DMS153 treated with DMSO at 0.1 percent for 48 hours (cell line): ENCODE data around the gene ADAM22.

Experiments used
- DNase-seq: peaks from one replicate; lab custom pipeline; 2025; ENCODE audit not compliant: unreplicated experiment; lab: John Stamatoyannopoulos, UW

ADAM22 gene

DNA sequence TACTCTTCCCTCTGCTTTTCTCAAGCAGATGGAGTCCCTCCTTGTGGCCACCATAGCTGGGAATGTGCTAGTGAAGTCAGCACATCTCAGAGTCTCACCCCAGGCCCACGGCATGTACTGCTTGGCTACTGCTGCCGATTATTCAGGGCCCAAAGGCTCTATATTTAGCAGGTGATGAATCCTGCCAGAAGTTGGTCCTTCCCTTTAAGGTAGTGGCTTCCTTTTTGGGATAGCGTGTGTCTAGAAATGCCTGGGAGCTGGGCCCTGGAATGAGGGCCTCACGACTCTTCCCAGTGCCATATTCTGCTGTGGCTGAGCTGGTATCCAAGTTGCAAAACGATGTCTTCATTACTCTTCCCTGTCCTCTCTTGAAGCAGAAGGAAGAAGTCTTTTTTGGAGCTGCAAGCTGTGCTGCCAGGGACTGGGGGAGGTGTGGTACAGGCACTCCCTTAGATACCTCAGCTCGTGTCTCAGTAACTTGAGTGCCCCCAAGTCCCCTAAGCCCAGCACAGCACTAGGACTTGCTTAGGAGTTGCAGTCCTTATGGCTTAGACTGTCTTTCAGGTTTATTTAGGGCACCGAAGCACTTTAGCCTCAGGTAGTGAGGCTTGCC, 100.1 kb downstream of the ADAM22 start:
- no peak for DNase-seq

GRCh38 chr7:88037050-88037449, 103.0 kb downstream of the ADAM22 start:
- no peak for DNase-seq

DNA sequence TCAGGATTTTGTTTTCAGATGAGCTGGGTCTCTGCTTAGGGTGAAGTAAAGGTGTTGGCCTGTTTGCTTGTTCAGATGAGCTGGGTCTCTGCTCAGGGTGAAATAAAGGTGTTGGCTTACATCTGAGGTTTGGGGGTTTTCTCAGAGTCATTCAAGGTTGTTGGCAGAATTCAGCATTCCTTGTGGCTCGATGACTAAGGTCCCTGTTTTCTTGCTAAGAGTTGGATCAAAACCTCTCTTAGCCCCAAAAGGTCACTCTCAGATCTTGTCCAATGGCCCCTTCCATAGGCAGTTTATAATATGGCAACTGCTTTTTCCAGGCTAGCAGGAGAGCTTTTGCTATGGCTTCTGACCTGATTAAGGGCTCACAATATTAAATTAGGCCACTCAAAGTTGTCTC, 106.6 kb downstream of the ADAM22 start:
- no peak for DNase-seq

DNA sequence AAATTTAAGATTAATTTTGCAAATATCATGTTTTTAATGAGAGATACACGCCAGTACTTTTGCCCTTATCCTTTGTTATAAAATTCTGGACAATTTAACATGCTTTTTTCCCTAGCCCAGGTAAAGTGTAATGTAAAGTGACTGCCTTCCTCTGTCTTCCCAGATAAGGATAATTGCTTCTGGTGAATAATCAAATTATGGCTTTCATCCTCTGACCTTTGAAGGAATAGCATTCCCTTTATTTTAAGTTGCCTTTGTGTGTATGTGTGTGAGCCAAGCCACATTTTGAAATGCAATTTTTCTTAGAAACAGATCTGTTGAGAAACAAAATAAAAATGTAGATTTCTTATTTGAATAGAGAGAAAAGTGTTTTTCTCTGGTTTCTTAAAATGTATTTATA, 107.5 kb downstream of the ADAM22 start:
- DNase-seq: no peak

DNA sequence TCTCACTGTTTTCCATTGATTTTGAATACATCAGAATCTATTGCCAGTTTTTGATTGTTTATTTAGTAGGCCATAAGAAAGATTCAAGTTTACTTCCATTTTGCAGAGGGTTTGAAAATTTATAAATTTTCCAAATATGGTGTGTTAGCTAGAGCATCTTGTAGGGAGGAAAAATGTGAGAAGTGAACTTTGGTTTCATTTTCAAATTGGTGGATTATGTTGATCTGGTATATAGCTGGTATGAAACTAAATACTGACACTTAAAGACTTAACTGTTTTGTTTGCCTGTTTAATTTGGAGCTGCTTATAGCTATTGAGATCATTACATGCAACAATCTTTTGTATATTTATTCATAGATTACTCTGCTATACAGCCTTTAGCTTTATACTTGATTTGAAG, 108.1 kb downstream of the ADAM22 start:
- no peak for DNase-seq

DNA sequence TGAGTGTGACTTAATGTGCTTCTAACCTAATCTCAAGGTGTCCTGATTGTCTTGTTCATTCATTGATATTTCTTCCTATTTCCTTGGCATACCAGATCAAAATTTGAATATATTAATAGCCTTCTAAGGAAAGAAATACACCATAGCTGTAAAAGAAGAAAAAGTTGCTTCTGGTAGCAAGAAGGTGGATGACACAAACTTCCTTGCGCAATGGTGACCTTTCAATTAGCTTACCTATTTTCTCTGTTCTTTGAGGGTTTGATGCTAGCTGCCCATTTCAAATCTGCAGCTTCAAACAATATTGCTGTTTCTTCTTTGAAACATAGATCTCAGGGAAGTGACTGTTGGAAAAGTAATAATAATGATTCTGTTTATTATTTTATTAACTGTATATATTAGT, 108.8 kb downstream of the ADAM22 start:
- no peak for DNase-seq

DNA sequence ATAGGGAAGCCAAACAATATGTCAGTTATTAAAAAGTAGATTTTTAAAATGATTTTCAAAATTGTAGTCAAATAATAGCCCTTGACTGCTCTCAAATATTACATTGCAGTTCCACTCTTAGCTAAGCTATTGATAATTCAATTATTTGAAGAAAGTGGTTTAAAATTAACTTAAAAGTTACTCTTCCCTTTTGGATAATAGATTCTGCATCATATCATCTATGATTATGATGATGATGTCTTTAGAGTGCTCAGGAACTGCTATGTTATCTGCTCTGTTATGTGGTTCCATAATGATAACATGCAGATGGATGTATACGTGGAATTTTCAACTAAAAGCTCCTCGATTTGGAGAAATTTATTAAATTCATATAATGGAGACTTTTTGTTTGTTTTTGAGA, 110.0 kb downstream of the ADAM22 start:
- DNase-seq: no peak

GRCh38 chr7:88046839-88047573, 113.0 kb downstream of the ADAM22 start:
- no peak for DNase-seq

DNA sequence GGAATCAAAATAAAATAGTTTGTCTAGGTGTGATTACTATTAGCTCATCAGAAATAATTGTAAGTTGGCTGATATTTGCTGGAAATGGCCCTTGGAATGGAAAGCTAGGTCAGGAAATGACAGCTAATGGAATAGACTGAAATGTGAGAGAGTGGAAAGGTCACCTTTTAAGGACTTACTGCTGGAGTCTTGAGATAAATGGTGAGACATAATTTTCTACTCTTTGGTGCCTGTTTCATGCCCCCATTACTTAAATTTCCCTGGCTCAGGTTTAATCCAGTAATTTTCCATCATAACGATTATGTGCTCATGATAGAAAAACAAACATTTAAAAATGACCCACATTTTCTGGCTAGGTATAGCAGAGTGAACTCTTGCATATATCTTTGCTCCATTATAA, 123.6 kb downstream of the ADAM22 start:
- DNase-seq: no peak

- no peak for DNase-seq
Measured at GRCh38 chr7:88062238-88062637, 128.2 kb downstream of the ADAM22 start.

- no peak for DNase-seq
Measured at GRCh38 chr7:88069093-88069492, 135.0 kb downstream of the ADAM22 start.

- no peak for DNase-seq
Measured at GRCh38 chr7:88071994-88072714, 138.1 kb downstream of the ADAM22 start.

DNA sequence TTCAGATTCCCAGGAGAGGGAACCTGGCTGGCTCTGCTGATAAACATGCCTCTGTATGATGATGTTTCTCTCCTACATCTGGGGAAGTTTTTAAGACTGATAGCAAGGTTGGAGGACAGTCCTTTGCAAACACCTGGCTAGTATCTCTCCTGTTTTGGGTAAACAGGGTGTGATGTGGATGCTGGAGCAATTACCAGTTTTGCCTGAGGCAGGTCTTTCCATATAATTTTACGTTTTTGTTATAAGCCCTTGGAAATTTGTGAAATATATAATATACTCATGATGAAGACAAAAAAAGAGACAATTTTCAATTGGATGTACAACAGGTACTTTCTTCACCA, 138.6 kb downstream of the ADAM22 start:
- no peak for DNase-seq

DNA sequence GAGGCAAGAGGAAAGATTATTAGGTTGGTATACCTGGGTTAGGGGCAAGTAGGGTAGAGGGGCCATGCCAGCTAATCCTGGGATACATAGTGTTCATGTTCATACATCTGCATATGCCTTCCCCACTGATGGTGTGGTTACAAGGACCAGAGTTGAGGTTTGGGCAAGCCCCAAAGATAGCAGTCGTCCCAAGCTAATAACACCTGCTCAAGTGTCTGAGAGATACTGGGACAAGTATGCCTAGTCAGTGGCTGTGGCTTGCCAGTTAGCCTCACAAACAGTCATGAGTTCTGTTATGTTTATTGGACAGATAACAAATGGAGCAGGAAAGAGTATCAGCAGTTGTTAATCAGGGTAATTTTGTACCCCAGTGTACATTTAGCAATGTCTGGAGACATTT, 139.6 kb downstream of the ADAM22 start:
- DNase-seq: no peak

DNA sequence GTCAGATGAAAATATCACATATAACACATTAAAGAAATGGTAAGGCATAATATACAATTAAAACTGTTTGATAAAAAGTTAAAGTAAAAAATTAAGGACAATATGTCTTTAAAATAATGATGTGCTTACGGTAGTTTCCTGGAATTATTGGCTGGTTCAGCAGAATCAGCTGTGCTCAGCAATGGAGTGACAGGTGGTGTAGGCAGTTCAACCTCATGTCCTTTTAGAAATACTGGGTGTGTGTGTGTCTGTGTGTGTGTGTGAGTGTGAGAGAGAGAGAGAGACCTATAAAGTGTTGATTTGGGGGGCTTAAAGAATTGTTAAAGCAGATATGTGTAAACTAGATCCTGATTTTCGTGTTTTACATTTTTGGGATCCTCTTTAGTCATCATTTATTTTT, 141.2 kb downstream of the ADAM22 start:
- no peak for DNase-seq

- DNase-seq: no peak
Measured at GRCh38 chr7:88083883-88084282, 149.8 kb downstream of the ADAM22 start.

DNA sequence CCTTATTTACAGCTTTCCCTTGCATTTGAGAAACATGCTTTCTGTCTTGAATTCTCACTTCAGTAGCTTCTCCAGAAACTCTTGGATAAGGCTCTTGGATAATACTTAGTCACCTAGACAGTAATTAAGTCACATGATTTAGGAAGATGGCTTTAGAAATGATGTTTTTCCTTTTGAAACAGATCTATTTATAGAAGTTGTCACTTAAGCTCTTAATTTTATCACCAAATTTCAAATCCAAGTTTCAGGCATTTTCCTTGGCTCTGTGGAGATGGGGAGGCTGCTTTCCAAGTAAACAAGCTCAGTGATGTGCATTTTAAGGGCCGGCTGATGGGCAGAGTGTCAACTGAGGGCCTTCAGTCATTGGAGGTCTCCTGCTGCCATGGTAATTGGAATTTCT, 155.5 kb downstream of the ADAM22 start:
- no peak for DNase-seq

GRCh38 chr7:88090240-88090639, 156.2 kb downstream of the ADAM22 start:
- no peak for DNase-seq

- no peak for DNase-seq
Measured at GRCh38 chr7:88090671-88091070, 156.6 kb downstream of the ADAM22 start.

DNA sequence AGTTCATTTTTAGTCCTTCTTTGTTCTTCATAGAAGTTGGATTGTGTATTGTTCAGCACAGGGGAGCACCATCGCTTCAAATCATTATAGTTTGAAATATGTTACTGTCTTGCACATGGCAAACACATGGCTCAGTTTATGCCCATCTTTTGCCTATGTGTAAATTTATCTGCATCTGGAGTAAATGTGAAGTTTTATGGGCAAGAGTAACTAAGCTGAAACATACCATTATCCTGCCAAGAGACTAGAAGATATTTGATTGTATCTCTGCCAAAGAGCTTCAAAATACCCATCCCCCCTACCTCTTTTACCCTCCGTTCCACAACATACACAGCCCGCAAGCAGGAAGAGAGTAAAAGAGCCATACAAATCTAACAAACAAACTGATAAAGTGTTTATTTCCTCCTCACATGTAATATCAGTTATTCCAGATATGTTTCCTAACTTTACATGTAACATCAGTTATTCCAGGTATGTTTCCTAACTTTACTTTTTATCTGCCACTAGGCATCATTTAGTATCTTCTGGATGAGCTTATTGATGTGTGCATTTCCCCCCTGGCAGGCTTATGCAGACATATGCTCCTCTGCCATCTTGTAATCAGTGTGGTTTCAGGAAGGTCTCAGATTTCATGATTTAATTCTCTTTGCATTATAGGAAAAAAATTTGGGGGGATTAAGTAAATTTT, 158.1 kb downstream of the ADAM22 start:
- DNase-seq: no peak

GRCh38 chr7:88092676-88092999, 158.6 kb downstream of the ADAM22 start:
- DNase-seq: peak; percentile 3

DNA sequence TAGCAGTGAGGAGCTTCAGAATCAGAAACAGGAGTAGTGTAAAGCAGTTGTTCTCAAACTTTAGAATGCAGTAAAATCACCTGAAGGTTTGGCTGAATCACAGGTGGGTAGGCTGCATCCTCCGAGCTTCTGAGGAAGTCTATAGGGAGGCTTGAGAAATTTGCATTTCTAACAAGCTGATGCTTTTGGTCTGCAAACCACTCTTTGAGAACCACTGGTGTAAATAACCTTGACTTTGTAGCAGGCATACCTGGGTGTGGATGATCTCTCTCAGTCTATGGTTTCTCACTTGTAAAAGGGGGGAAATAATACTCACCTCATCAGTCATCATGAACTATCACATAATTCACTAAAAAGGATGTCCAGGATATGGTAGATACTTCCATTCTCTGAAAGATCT, 167.7 kb downstream of the ADAM22 start:
- no peak for DNase-seq
